Endothelial cell of umbilical vein (primary cell): ENCODE results near the gene TSPAN4. TPM values are rescaled to one million over a fixed set of nuclear protein-coding genes. Genes with fewer than 3 reads are reported as not detected.

Experiments used
- BruUV-seq: library from RNA; stranded (reverse); fragments of 400-500 nt; replicated peaks from 2 replicates; lab custom pipeline; 2021; lab: Mats Ljungman, UMichigan
- CTCF ChIA-PET: fragments of 300-600, 350-600 bp; sonication (Branson Sonifier 250); formaldehyde crosslinking; loops from one replicate; lab custom pipeline; 2021; ENCODE audit warnings: antibody characterized with exemption, inconsistent platforms; lab: Charles Lee
- POLR2A ChIA-PET: fragments of 300-600, 350-600 bp; sonication (Branson Sonifier 250); formaldehyde crosslinking; loops from one replicate; lab custom pipeline; 2021; ENCODE audit warnings: antibody characterized with exemption, inconsistent platforms; lab: Charles Lee
- DNase-seq: peaks from one replicate; pipeline ENCODE4 v3.0.0-alpha.2; 2011; ENCODE audit warnings: low read depth, low spot score
- FAIRE-seq: peaks from 2 replicates; lab custom pipeline; 2011; peaks lifted over from hg19 to GRCh38; lab: Jason Lieb, UNC
- H2AFZ ChIP-seq: 2 replicates; pipeline ENCODE4 v1.6.0; 2012; ENCODE audit warnings: low read depth, low read length, control low read depth, inconsistent platforms
- H3K27ac ChIP-seq: 2 replicates; pipeline ENCODE4 v1.5.1; 2011; ENCODE audit warnings: low read depth, mild to moderate bottlenecking, control low read depth, low read length, moderate library complexity; ENCODE audit not compliant: insufficient read depth
- H3K27me3 ChIP-seq, 2 experiments: 2 replicates each; pipeline versions ENCODE4 v1.6.0 to v1.6.1; 2011; ENCODE audit warnings: low read length in 2 of 2, mixed read lengths in 1 of 2; ENCODE audit not compliant: control insufficient read depth in 2 of 2, insufficient read depth in 2 of 2
- H3K36me3 ChIP-seq, 2 experiments: 2 replicates in 1 of 2; 3 replicates in 1 of 2; pipeline ENCODE4 v1.5.1; 2011; ENCODE audit warnings: low read length in 2 of 2, mild to moderate bottlenecking in 1 of 2, moderate library complexity in 1 of 2; ENCODE audit not compliant: control insufficient read depth in 2 of 2, insufficient read depth in 2 of 2; ENCODE audit errors: extremely low read depth in 1 of 2
- H3K4me1 ChIP-seq: 3 replicates; pipeline ENCODE4 v1.5.1; 2011; ENCODE audit warnings: mild to moderate bottlenecking, low read length; ENCODE audit not compliant: control insufficient read depth, insufficient read depth; ENCODE audit errors: extremely low read depth
- H3K4me2 ChIP-seq: 2 replicates; pipeline ENCODE4 v1.6.1; 2011; ENCODE audit warnings: low read length, control low read depth, mixed read lengths; ENCODE audit not compliant: insufficient read depth
- H3K4me3 ChIP-seq, 3 experiments: fragments of 200-600 bp in 1 of 3; sonication (generic), shearing (Covaris generic) in 1 of 3; replicated peaks in 1 of 3; 2 replicates each; pipeline ENCODE4 v1.5.1; 2011 to 2016; ENCODE audit warnings: control low read depth in 3 of 3, low read length in 3 of 3, mild to moderate bottlenecking in 2 of 3, inconsistent platforms in 1 of 3, low read depth in 1 of 3, moderate library complexity in 1 of 3; ENCODE audit not compliant: insufficient read depth in 1 of 3
- H3K79me2 ChIP-seq: 2 replicates; pipeline ENCODE4 v1.6.0; 2012; ENCODE audit warnings: low read length, inconsistent platforms; ENCODE audit not compliant: control insufficient read depth, insufficient read depth
- H3K9ac ChIP-seq: replicated peaks from 2 replicates; pipeline ENCODE3; 2011; ENCODE audit warnings: low read length, control low read depth; ENCODE audit not compliant: insufficient read depth; ENCODE audit errors: extremely low read depth
- H3K9me1 ChIP-seq: replicated peaks from 3 replicates; pipeline ENCODE4 v1.6.0; 2011; ENCODE audit warnings: mild to moderate bottlenecking, low read length; ENCODE audit not compliant: control insufficient read depth, insufficient read depth; ENCODE audit errors: extremely low read depth
- H3K9me3 ChIP-seq: replicated peaks from 2 replicates; pipeline ENCODE4 v1.5.1; 2012; ENCODE audit warnings: low read length, inconsistent platforms; ENCODE audit not compliant: control insufficient read depth, insufficient read depth
- H4K20me1 ChIP-seq: replicated peaks from 2 replicates; pipeline ENCODE3; 2011; ENCODE audit warnings: mild to moderate bottlenecking, low read length; ENCODE audit not compliant: control insufficient read depth, insufficient read depth; ENCODE audit errors: extremely low read depth
- EZH2 ChIP-seq: IDR thresholded peaks from 2 replicates; pipeline ENCODE4 v1.6.1; 2012; ENCODE audit warnings: borderline replicate concordance, low read depth, mild to moderate bottlenecking, moderate library complexity, low read length, inconsistent platforms; ENCODE audit not compliant: severe bottlenecking
- FOS ChIP-seq: IDR thresholded peaks from 2 replicates; pipeline ENCODE4 v1.6.1; 2011; ENCODE audit warnings: mild to moderate bottlenecking, low read length, moderate library complexity, borderline replicate concordance; ENCODE audit not compliant: insufficient read depth
- GATA2 ChIP-seq: IDR thresholded peaks from 2 replicates; pipeline ENCODE4 v1.7.0; 2011; ENCODE audit warnings: low read depth, mild to moderate bottlenecking, moderate library complexity, mixed read lengths, low read length; ENCODE audit not compliant: insufficient read length, insufficient read depth
- JUN ChIP-seq: IDR thresholded peaks from 2 replicates; pipeline ENCODE4 v1.6.1; 2011; ENCODE audit warnings: borderline replicate concordance, low read depth; ENCODE audit not compliant: insufficient read length, insufficient read depth
- MYC ChIP-seq: IDR thresholded peaks from one replicate; pipeline ENCODE4 v1.6.1; 2011; ENCODE audit warnings: mild to moderate bottlenecking, low read depth, low read length
- POLR2A ChIP-seq: IDR thresholded peaks from 2 replicates; pipeline ENCODE4 v1.6.1; 2012; ENCODE audit warnings: low read depth, mild to moderate bottlenecking, control low read depth, low read length
- POLR2AphosphoS5 ChIP-seq: IDR thresholded peaks from 2 replicates; pipeline ENCODE4 v1.6.1; 2012; ENCODE audit warnings: low read depth, mild to moderate bottlenecking, control low read depth, low read length, moderate library complexity; ENCODE audit not compliant: insufficient read depth
- dilution Hi-C: fragments of 300-500 bp; cut with MboI; formaldehyde crosslinking; loops from one replicate; pipeline ENCODE4 v1.15.0; 2019; ENCODE audit warnings: low sequenced_read_pairs; ENCODE audit not compliant: extremely low pct_ligation_motif_present
- intact Hi-C: fragments of 100-400 bp; cut with micrococcal nuclease; formaldehyde crosslinking; loops from one replicate; pipeline ENCODE4 v1.10.0; 2022
- polyA plus RNA-seq, 4 experiments: library from polyadenylated mRNA; depleted of rRNA in 3 of 4; stranded (reverse) in 3 of 4; unstranded in 1 of 4; fragments of >200 nt; gene quantifications; 2 replicates each; pipeline versions ENCODE4 v1.2.1 to v1.2.3, GENCODE V29; 2011 to 2012; ENCODE audit warnings: missing spikeins in 1 of 4
- total RNA-seq: library from RNA; stranded (reverse); gene quantifications from 2 replicates; pipeline ENCODE4 v1.2.3, GENCODE V29; 2021
- TF ChIP-seq, protein P1 (sequence below), 2 donors: IDR thresholded peaks; 1 replicate in 1 of 2; 2 replicates in 1 of 2; pipeline ENCODE4 v1.5.1; 2011; ENCODE audit warnings: low read length in 2 of 2, mild to moderate bottlenecking in 2 of 2, moderate library complexity in 2 of 2, control low read depth in 1 of 2, inconsistent platforms in 1 of 2, low read depth in 1 of 2; ENCODE audit not compliant: insufficient read depth in 1 of 2; ENCODE audit errors: extremely low read depth in 1 of 2
- TF ChIP-seq, protein P2 (sequence below): IDR thresholded peaks from 2 replicates; pipeline ENCODE4 v1.6.1; 2011; ENCODE audit not compliant: insufficient read depth, insufficient read length

Gene TSPAN4
- total and polyA plus RNA-seq, 2 donors (not counting 3 experiments of a cell fraction or from before 2014, with no cell fraction given): 114 to 199 TPM

GRCh38 chr11:905952-906351 is 63.3 kb downstream of the TSPAN4 start:
- no peaks in the 10 kb centered on the region for H3K9me3 ChIP-seq
- H3K9me1 ChIP-seq: no peaks in the 10 kb centered on the region
- FAIRE-seq (no peak), DNase-seq (no peak)
- H3K27me3 ChIP-seq: no peaks in the 10 kb centered on the region
- CTCF ChIA-PET: interaction anchor here (1.2 kb wide), 1 partner anchor 19 kb away, joined by 4 read pairs; no protein-coding TSS in a partner anchor
- no peak for TF ChIP-seq POLR2A
- no peak for TF ChIP-seq JUN
- TF ChIP-seq, protein P1, sequence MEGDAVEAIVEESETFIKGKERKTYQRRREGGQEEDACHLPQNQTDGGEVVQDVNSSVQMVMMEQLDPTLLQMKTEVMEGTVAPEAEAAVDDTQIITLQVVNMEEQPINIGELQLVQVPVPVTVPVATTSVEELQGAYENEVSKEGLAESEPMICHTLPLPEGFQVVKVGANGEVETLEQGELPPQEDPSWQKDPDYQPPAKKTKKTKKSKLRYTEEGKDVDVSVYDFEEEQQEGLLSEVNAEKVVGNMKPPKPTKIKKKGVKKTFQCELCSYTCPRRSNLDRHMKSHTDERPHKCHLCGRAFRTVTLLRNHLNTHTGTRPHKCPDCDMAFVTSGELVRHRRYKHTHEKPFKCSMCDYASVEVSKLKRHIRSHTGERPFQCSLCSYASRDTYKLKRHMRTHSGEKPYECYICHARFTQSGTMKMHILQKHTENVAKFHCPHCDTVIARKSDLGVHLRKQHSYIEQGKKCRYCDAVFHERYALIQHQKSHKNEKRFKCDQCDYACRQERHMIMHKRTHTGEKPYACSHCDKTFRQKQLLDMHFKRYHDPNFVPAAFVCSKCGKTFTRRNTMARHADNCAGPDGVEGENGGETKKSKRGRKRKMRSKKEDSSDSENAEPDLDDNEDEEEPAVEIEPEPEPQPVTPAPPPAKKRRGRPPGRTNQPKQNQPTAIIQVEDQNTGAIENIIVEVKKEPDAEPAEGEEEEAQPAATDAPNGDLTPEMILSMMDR (IDR thresholded peaks at IDR 0.05; ENCODE audit: extremely low read depth in 1 of 2, insufficient read depth in 1 of 2, low read depth in 1 of 2, low read length in 2 of 2): no peak
- TF ChIP-seq GATA2: no peak
- TF ChIP-seq MYC: no peak
- TF ChIP-seq, protein P2, sequence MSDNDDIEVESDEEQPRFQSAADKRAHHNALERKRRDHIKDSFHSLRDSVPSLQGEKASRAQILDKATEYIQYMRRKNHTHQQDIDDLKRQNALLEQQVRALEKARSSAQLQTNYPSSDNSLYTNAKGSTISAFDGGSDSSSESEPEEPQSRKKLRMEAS: no peak
- no peak for TF ChIP-seq FOS
- no peak for TF ChIP-seq EZH2
- no peak for TF ChIP-seq POLR2AphosphoS5
- dilution Hi-C loops (no loop called here), intact Hi-C loops (no loop called here)
- no peak overlapping the region for H3K4me3 ChIP-seq
- BruUV-seq: no TSS peak
- H3K27ac ChIP-seq: no peak overlapping the region
- no peaks in the 10 kb centered on the region for H4K20me1 ChIP-seq
- no peak overlapping the region for H2AFZ ChIP-seq
- H3K79me2 ChIP-seq: peaks cover 17% of the 10 kb centered on the region
- POLR2A ChIA-PET: no interaction called here
- H3K36me3 ChIP-seq: peaks cover 8 to 26% of the 10 kb centered on the region in 2 experiments
- no peak overlapping the region for H3K9ac ChIP-seq
- peaks cover 4% of the 10 kb centered on the region for H3K4me1 ChIP-seq
- no peak overlapping the region for H3K4me2 ChIP-seq
